Adipocyte (in vitro differentiated cells): ENCODE data around the gene ARL6.

ENCODE experiments used
- DNase-seq: peaks from one replicate; pipeline ENCODE4 v3.0.0-alpha.2; 2015; ENCODE audit warnings: low read depth
- H3K27me3 ChIP-seq: replicated peaks from 2 replicates; pipeline ENCODE4 v1.7.0; 2013; ENCODE audit warnings: mild to moderate bottlenecking, low read length, moderate library complexity; ENCODE audit not compliant: control insufficient read depth, insufficient read depth
- H3K36me3 ChIP-seq: 2 replicates; pipeline ENCODE4 v1.7.0; 2013; ENCODE audit warnings: low read length, mild to moderate bottlenecking, moderate library complexity; ENCODE audit not compliant: control insufficient read depth, insufficient read depth, severe bottlenecking
- H3K4me1 ChIP-seq: 2 replicates; pipeline ENCODE4 v1.7.0; 2013; ENCODE audit warnings: mild to moderate bottlenecking, low read length, moderate library complexity; ENCODE audit not compliant: control insufficient read depth, insufficient read depth
- H3K4me3 ChIP-seq: 2 replicates; pipeline ENCODE4 v1.7.0; 2013; ENCODE audit warnings: mild to moderate bottlenecking, low read length, moderate library complexity
- H3K9ac ChIP-seq: 2 replicates; pipeline ENCODE4 v1.7.0; 2013; ENCODE audit warnings: mild to moderate bottlenecking, low read length, moderate library complexity
- H3K9me3 ChIP-seq: 2 replicates; pipeline ENCODE4 v1.7.0; 2013; ENCODE audit warnings: mild to moderate bottlenecking, low read length, moderate library complexity; ENCODE audit not compliant: control insufficient read depth

ARL6 gene

DNA sequence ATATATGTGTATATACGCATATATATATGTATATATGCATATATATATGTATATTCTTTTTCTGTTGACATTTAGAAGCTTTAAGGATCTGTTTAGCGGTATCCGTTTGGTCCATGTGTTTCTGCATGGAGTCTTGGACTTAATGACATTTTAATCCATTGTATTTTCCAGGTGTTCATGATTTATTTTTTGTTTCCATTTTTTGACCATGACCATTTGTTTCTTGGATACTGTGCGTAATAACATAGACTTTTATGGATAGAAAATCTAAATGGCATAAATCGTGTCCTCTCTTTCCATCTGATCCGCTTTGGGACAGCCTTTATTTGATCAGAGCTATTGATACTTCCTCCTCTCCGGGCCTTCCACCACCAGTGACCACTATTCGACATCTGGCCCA lies 76.7 kb downstream of the ARL6 start:
- Histone ChIP-seq H3K9ac (no peak overlapping the region), H3K4me1 (peaks cover 3% of the 10 kb centered on the region), H3K9me3 (no peaks in the 10 kb centered on the region), H3K36me3 (peaks cover 3% of the 10 kb centered on the region), H3K4me3 (no peak overlapping the region), H3K27me3 (no peaks in the 10 kb centered on the region)
- no peak for DNase-seq

- no peak overlapping the region for H3K4me3 ChIP-seq
- H3K9ac ChIP-seq: no peak overlapping the region
- H3K27me3 ChIP-seq: no peaks in the 10 kb centered on the region
- peaks cover 6% of the 10 kb centered on the region for H3K36me3 ChIP-seq
- H3K9me3 ChIP-seq: no peaks in the 10 kb centered on the region
- DNase-seq: no peak
- peaks cover 3% of the 10 kb centered on the region for H3K4me1 ChIP-seq
These were observed 77.4 kb downstream of the ARL6 start for GRCh38 chr3:97841956-97842355.

GRCh38 chr3:97848779-97849178 lies 84.2 kb downstream of the ARL6 start:
- peaks cover under 1% of the 10 kb centered on the region for H3K9me3 ChIP-seq
- no peaks in the 10 kb centered on the region for H3K4me1 ChIP-seq
- no peak overlapping the region for H3K4me3 ChIP-seq
- H3K9ac ChIP-seq: no peak overlapping the region
- no peak for DNase-seq
- H3K27me3 ChIP-seq: no peaks in the 10 kb centered on the region
- peaks cover 11% of the 10 kb centered on the region for H3K36me3 ChIP-seq
